Mesendoderm (in vitro differentiated cells): ENCODE results near the gene FCER1G.

Experiments
- DNase-seq: peaks from one replicate; pipeline ENCODE4 v3.0.0; 2013
- H2AK5ac ChIP-seq: 2 replicates; pipeline ENCODE4 v1.6.1; 2013; ENCODE audit warnings: low read length, inconsistent platforms
- H2BK120ac ChIP-seq: 2 replicates; pipeline ENCODE4 v1.6.1; 2013; ENCODE audit warnings: low read depth, mild to moderate bottlenecking, low read length, moderate library complexity, mixed read lengths
- H2BK15ac ChIP-seq: replicated peaks from 2 replicates; pipeline ENCODE4 v1.6.1; 2013; ENCODE audit warnings: low read depth, mild to moderate bottlenecking, moderate library complexity
- H2BK5ac ChIP-seq: 2 replicates; pipeline ENCODE4 v1.6.1; 2013; ENCODE audit warnings: low read length, inconsistent platforms
- H3K18ac ChIP-seq: 2 replicates; pipeline ENCODE4 v1.6.1; 2013; ENCODE audit warnings: mild to moderate bottlenecking, low read length, mixed read lengths
- H3K23ac ChIP-seq: one replicate; pipeline ENCODE4 v1.6.1; 2013; ENCODE audit warnings: low read length
- H3K27ac ChIP-seq: 2 replicates; pipeline ENCODE4 v1.5.1; 2013; ENCODE audit warnings: low read depth, mild to moderate bottlenecking, inconsistent platforms, low read length, moderate library complexity
- H3K27me3 ChIP-seq: 2 replicates; pipeline ENCODE4 v1.6.1; 2013; ENCODE audit warnings: low read length, control low read depth, mild to moderate bottlenecking, inconsistent platforms; ENCODE audit not compliant: insufficient read depth, poor library complexity
- H3K36me3 ChIP-seq: 2 replicates; pipeline ENCODE4 v1.6.1; 2013; ENCODE audit warnings: low read length, inconsistent platforms; ENCODE audit not compliant: control insufficient read depth, insufficient read depth
- H3K4ac ChIP-seq: one replicate; pipeline ENCODE4 v1.6.1; 2013; ENCODE audit warnings: low read depth, mild to moderate bottlenecking, low read length, moderate library complexity
- H3K4me1 ChIP-seq: 2 replicates; pipeline ENCODE4 v1.6.1; 2013; ENCODE audit warnings: low read depth, low read length, inconsistent platforms; ENCODE audit not compliant: control insufficient read depth
- H3K4me2 ChIP-seq: 2 replicates; pipeline ENCODE4 v1.6.1; 2013; ENCODE audit warnings: low read length
- H3K4me3 ChIP-seq: 2 replicates; pipeline ENCODE4 v1.5.1; 2013; ENCODE audit warnings: mild to moderate bottlenecking, low read length
- H3K56ac ChIP-seq: one replicate; pipeline ENCODE4 v1.6.1; 2013; ENCODE audit warnings: low read length
- H3K79me1 ChIP-seq: 2 replicates; pipeline ENCODE4 v1.6.1; 2013; ENCODE audit warnings: low read length, inconsistent platforms
- H3K79me2 ChIP-seq: 2 replicates; pipeline ENCODE4 v1.6.1; 2013; ENCODE audit warnings: mild to moderate bottlenecking, low read length; ENCODE audit not compliant: control insufficient read depth, insufficient read depth
- H3K9ac ChIP-seq: 2 replicates; pipeline ENCODE4 v1.6.1; 2013; ENCODE audit warnings: low read length, inconsistent platforms
- H4K5ac ChIP-seq: one replicate; pipeline ENCODE4 v1.6.1; 2013; ENCODE audit warnings: low read length
- H4K8ac ChIP-seq: one replicate; pipeline ENCODE4 v1.6.1; 2013; ENCODE audit warnings: low read depth, mild to moderate bottlenecking, control low read depth, low read length, moderate library complexity
- WGBS: extraction: QIAGEN DNeasy Blood & Tissue Kit; methylation state at CpG from one replicate; pipeline ENCODE4 v1.1.7; 2013; ENCODE audit warnings: low lambda C conversion rate, missing lambda C conversion rate; ENCODE audit not compliant: insufficient coverage; ENCODE audit errors: extremely low coverage; 5-methylcytosine and 5-hydroxymethylcytosine counted together

The FCER1G gene

GRCh38 chr1:161195171-161195570, 19.9 kb upstream of the FCER1G start:
- Histone ChIP-seq H3K23ac (no peak overlapping the region), H3K79me1 (no peaks in the 10 kb centered on the region), H2BK5ac (no peak overlapping the region), H2AK5ac (no peak overlapping the region), H3K36me3 (no peaks in the 10 kb centered on the region), H3K4ac (no peak overlapping the region), H3K27me3 (no peaks in the 10 kb centered on the region), H2BK15ac (no peak overlapping the region), H3K4me2 (no peak overlapping the region), H4K5ac (no peak overlapping the region), H3K79me2 (no peaks in the 10 kb centered on the region), H3K27ac (no peak overlapping the region), H3K18ac (no peak overlapping the region), H3K9ac (no peak overlapping the region), H2BK120ac (no peak overlapping the region), H4K8ac (no peak overlapping the region), H3K4me1 (peaks cover 22% of the 10 kb centered on the region), H3K4me3 (no peak overlapping the region), H3K56ac (no peak overlapping the region)
- no CpG with 5 or more reads among the region's 4 CpGs for WGBS
- no peak for DNase-seq

GRCh38 chr1:161196111-161196510, 19.0 kb upstream of the FCER1G start:
- H4K8ac ChIP-seq, result no peak overlapping the region
- H3K36me3 ChIP-seq, result no peaks in the 10 kb centered on the region
- H3K56ac ChIP-seq, result no peak overlapping the region
- H3K79me1 ChIP-seq, result no peaks in the 10 kb centered on the region
- H3K4ac ChIP-seq, result no peak overlapping the region
- H3K9ac ChIP-seq, result no peak overlapping the region
- H3K18ac ChIP-seq, result no peak overlapping the region
- H3K27ac ChIP-seq, result no peak overlapping the region
- no peak overlapping the region for H2BK15ac ChIP-seq
- H3K4me3 ChIP-seq, result no peak overlapping the region
- no CpG with 5 or more reads among the region's 7 CpGs for WGBS
- H3K23ac ChIP-seq, result no peak overlapping the region
- H3K27me3 ChIP-seq, result no peaks in the 10 kb centered on the region
- H2BK120ac ChIP-seq, result no peak overlapping the region
- H3K79me2 ChIP-seq, result no peaks in the 10 kb centered on the region
- H3K4me2 ChIP-seq, result no peak overlapping the region
- H2AK5ac ChIP-seq, result no peak overlapping the region
- H3K4me1 ChIP-seq, result peaks cover 31% of the 10 kb centered on the region
- no peak for DNase-seq
- H4K5ac ChIP-seq, result no peak overlapping the region
- no peak overlapping the region for H2BK5ac ChIP-seq

GRCh38 chr1:161196521-161197451, 18.3 kb upstream of the FCER1G start:
- Histone ChIP-seq H4K5ac (no peak overlapping the region), H3K36me3 (no peaks in the 10 kb centered on the region), H3K23ac (no peak overlapping the region), H3K56ac (peak overlapping the region; percentile 84), H2BK5ac (peak overlapping the region; percentile 47), H3K27ac (no peak overlapping the region), H3K4me2 (peak overlapping the region; percentile 30), H3K27me3 (no peaks in the 10 kb centered on the region), H3K9ac (peak overlapping the region; percentile 69), H4K8ac (no peak overlapping the region), H3K4me3 (no peak overlapping the region), H3K79me1 (no peaks in the 10 kb centered on the region), H3K4ac (no peak overlapping the region), H3K79me2 (no peaks in the 10 kb centered on the region), H2AK5ac (peak overlapping the region; percentile 39), H3K4me1 (peaks cover 32% of the 10 kb centered on the region), H2BK120ac (no peak overlapping the region), H2BK15ac (no peak overlapping the region), H3K18ac (peak overlapping the region; percentile 6)
- WGBS, result no CpG with 5 or more reads among the region's 27 CpGs
- DNase-seq, result no peak

- no peak overlapping the region for H2BK120ac ChIP-seq
Observed at GRCh38 chr1:161197560-161198193, 17.4 kb upstream of the FCER1G start.

GRCh38 chr1:161198194-161198896, 16.8 kb upstream of the FCER1G start:
- peak overlapping the region; percentile 28 for H3K4me2 ChIP-seq
- WGBS, result no CpG with 5 or more reads among the region's 20 CpGs
- peak; percentile 86 for DNase-seq
- no peak overlapping the region for H4K5ac ChIP-seq
- H3K18ac ChIP-seq, result peak overlapping the region; percentile 42
- peak overlapping the region; percentile 9 for H3K23ac ChIP-seq
- no peak overlapping the region for H3K27ac ChIP-seq
- peak overlapping the region; percentile 66 for H3K9ac ChIP-seq
- H3K79me1 ChIP-seq, result peaks cover 2% of the 10 kb centered on the region
- H3K56ac ChIP-seq, result peak overlapping the region; percentile 84
- H3K79me2 ChIP-seq, result peaks cover 2% of the 10 kb centered on the region
- H2BK15ac ChIP-seq, result no peak overlapping the region
- no peak overlapping the region for H2BK5ac ChIP-seq
- H2AK5ac ChIP-seq, result no peak overlapping the region
- peaks cover 32% of the 10 kb centered on the region for H3K4me1 ChIP-seq
- no peaks in the 10 kb centered on the region for H3K36me3 ChIP-seq
- no peak overlapping the region for H3K4ac ChIP-seq
- no peaks in the 10 kb centered on the region for H3K27me3 ChIP-seq
- no peak overlapping the region for H2BK120ac ChIP-seq
- no peak overlapping the region for H3K4me3 ChIP-seq
- H4K8ac ChIP-seq, result no peak overlapping the region

More at GRCh38 chr1:161197560-161198193, 17.4 kb upstream of the FCER1G start:
- no peaks in the 10 kb centered on the region for H3K27me3 ChIP-seq
- H3K18ac ChIP-seq, result no peak overlapping the region
- H3K36me3 ChIP-seq, result no peaks in the 10 kb centered on the region
- no peak for DNase-seq
- no peak overlapping the region for H3K4ac ChIP-seq
- peak overlapping the region; percentile 17 for H3K4me2 ChIP-seq
- no CpG with 5 or more reads among the region's 11 CpGs for WGBS
- no peaks in the 10 kb centered on the region for H3K79me1 ChIP-seq
- H3K4me3 ChIP-seq, result no peak overlapping the region
- peak overlapping the region; percentile 69 for H3K9ac ChIP-seq
- H2AK5ac ChIP-seq, result no peak overlapping the region
- no peaks in the 10 kb centered on the region for H3K79me2 ChIP-seq
- no peak overlapping the region for H2BK15ac ChIP-seq
- H2BK5ac ChIP-seq, result no peak overlapping the region
- no peak overlapping the region for H4K5ac ChIP-seq
- H3K23ac ChIP-seq, result no peak overlapping the region
- H3K4me1 ChIP-seq, result peaks cover 32% of the 10 kb centered on the region
- peak overlapping the region; percentile 84 for H3K56ac ChIP-seq
- H4K8ac ChIP-seq, result no peak overlapping the region
- no peak overlapping the region for H3K27ac ChIP-seq
